ENCODE results near the gene AUTS2. TPM values are rescaled to one million over a fixed set of nuclear protein-coding genes. Genes with fewer than 3 reads are reported as not detected.

The AUTS2 gene
- total and polyA plus RNA-seq, 2 of the 8 experiments (the other 6 are each of a cell fraction or from before 2014, with no cell fraction given) = 25.9 to 101 TPM

GRCh38 chr7:70322856-70323255 lies 724.6 kb downstream of the AUTS2 start:
- TF ChIP-seq SUZ12 (IDR thresholded peaks at IDR 0.05; ENCODE audit: low read length) (no peak), RAD21 (IDR thresholded peaks at IDR 0.05 in 1 of 2, conservative IDR thresholded peaks at IDR 0.05 in 1 of 2; ENCODE audit: low read depth in 2 of 2, low read length in 2 of 2) (no peak), SIX5 (IDR thresholded peaks at IDR 0.05; ENCODE audit: low read depth, low read length) (no peak), RBBP5 (IDR thresholded peaks at IDR 0.05; ENCODE audit: borderline replicate concordance, low read depth, low read length) (no peak), POU5F1 (IDR thresholded peaks at IDR 0.05; ENCODE audit: low read depth, low read length) (no peak), CHD2 (IDR thresholded peaks at IDR 0.05; ENCODE audit: low read length) (no peak)

More at GRCh38 chr7:70322856-70323255, 724.6 kb downstream of the AUTS2 start:
- peaks cover 0 to 2% (median 0%) of the 10 kb centered on the region in 4 experiments; a peak in 1 of 7 replicates for H3K4me1 ChIP-seq (replicated peaks in 1 of 4; ENCODE audit: control insufficient read depth in 3 of 4, insufficient read depth in 4 of 4, low read length in 3 of 4)
- no peak overlapping the region for H3K27ac ChIP-seq (ENCODE audit: low read depth, low read length)
- no peak overlapping the region for H3K14ac ChIP-seq (ENCODE audit: insufficient read length)
- 93% methylated on average over 1 of the region's 1 CpG; no CpG with 5 or more reads in 1 of the 2 experiments for WGBS, 2 experiments (ENCODE audit: extremely low coverage in 1 of 2, insufficient coverage in 1 of 2, insufficient read length in 1 of 2, insufficient replicate concordance in 2 of 2, low coverage in 1 of 2, low lambda C conversion rate in 2 of 2, missing lambda C conversion rate in 1 of 2)
- H4K91ac ChIP-seq (replicated peaks; ENCODE audit: insufficient read length, low read length) = no peak overlapping the region
- no peak overlapping the region for H2BK120ac ChIP-seq (replicated peaks; ENCODE audit: low read depth, low read length)
- H3K4ac ChIP-seq (replicated peaks; ENCODE audit: insufficient read length, low read depth, low read length) = no peak overlapping the region
- no peak overlapping the region for H3K9ac ChIP-seq (replicated peaks in 1 of 4; ENCODE audit: extremely low read depth in 1 of 4, low read depth in 3 of 4, low read length in 3 of 4)
- H3K79me1 ChIP-seq (ENCODE audit: low read depth, low read length) = no peaks in the 10 kb centered on the region
- H3K4me3 ChIP-seq (ENCODE audit: extremely low read depth in 1 of 4, insufficient read depth in 2 of 4, low read depth in 3 of 4, low read length in 4 of 4) = no peak overlapping the region
- no peak overlapping the region for H3K23ac ChIP-seq (ENCODE audit: insufficient read length)
- H2BK15ac ChIP-seq (ENCODE audit: low read length) = no peak overlapping the region
- H4K20me1 ChIP-seq (replicated peaks in 1 of 2; ENCODE audit: control insufficient read depth in 1 of 2, insufficient read depth in 2 of 2, low read length in 2 of 2) = no peaks in the 10 kb centered on the region
- H3K9me3 ChIP-seq (ENCODE audit: insufficient read depth in 2 of 2, low read depth in 1 of 2, low read length in 1 of 2) = no peaks in the 10 kb centered on the region
- H3K79me2 ChIP-seq (ENCODE audit: control insufficient read depth in 1 of 2, insufficient read depth in 2 of 2, low read length in 2 of 2) = no peaks in the 10 kb centered on the region
- no peaks in the 10 kb centered on the region for H3K23me2 ChIP-seq (ENCODE audit: low read depth, low read length)
- no peak overlapping the region for H2BK5ac ChIP-seq (ENCODE audit: low read depth, low read length)
- no peak overlapping the region for H2AK5ac ChIP-seq (ENCODE audit: low read depth, low read length)
- no peak overlapping the region; the same call in 1 of the 2 replicates for H4K8ac ChIP-seq (ENCODE audit: extremely low read depth, insufficient read depth, low read length)
- H2AFZ ChIP-seq (ENCODE audit: low read length) = no peak overlapping the region
- H3K36me3 ChIP-seq (ENCODE audit: control insufficient read depth in 2 of 4, insufficient read depth in 4 of 4, low read length in 3 of 4) = no peaks in the 10 kb centered on the region
- no peak overlapping the region for H2BK20ac ChIP-seq (ENCODE audit: low read length)
- DNase-seq (ENCODE audit: low read depth in 1 of 2, low spot score in 2 of 2) (no peak), FAIRE-seq (no peak)
- ChIA-PET POLR2A (ENCODE audit: partially characterized antibody) (interaction anchor here (0.6 kb wide), 2 partner anchors 50 to 777 kb away, joined by 3 to 4 read pairs; no protein-coding TSS in a partner anchor), CTCF (ENCODE audit: partially characterized antibody) (interaction anchor here (1.7 kb wide), 1 partner anchor 9 kb away, joined by 4 read pairs; no protein-coding TSS in a partner anchor)
- H3K4me2 ChIP-seq (ENCODE audit: insufficient read depth in 1 of 2, low read depth in 2 of 2, low read length in 2 of 2) = no peak overlapping the region
- no peak overlapping the region for H3K56ac ChIP-seq (replicated peaks; ENCODE audit: insufficient read length, low read depth, low read length)
- H3K18ac ChIP-seq (ENCODE audit: extremely low read depth, low read length) = no peak overlapping the region
- H3K27me3 ChIP-seq (replicated peaks in 1 of 4; ENCODE audit: control insufficient read depth in 3 of 4, extremely low read depth in 1 of 4, insufficient read depth in 3 of 4, low read length in 3 of 4) = peaks cover 0 to 1% (median 0%) of the 10 kb centered on the region in 4 experiments; a peak in 1 of 7 replicates
- no peak overlapping the region for H4K5ac ChIP-seq (ENCODE audit: insufficient read length, low read depth, low read length)
- no peak overlapping the region for H2BK12ac ChIP-seq (ENCODE audit: low read depth, low read length)
